T-cell (primary cell): ENCODE data around the gene IFNW1. TPM values are rescaled to one million over a fixed set of nuclear protein-coding genes. Genes with fewer than 3 reads are reported as not detected.
"Not testable (repeated sequence)": the region's sequence is repeated elsewhere in the genome, so short reads cannot be mapped to it uniquely, and the experiment has no call there.

ENCODE experiments used
- ATAC-seq, 4 experiments: fragments of 200-7000 bp in 3 of 4; fragments of 150-1000 bp in 1 of 4; cut with Tn5 transposase; replicated peaks in 1 of 4; 1 replicate in 3 of 4; 2 replicates in 1 of 4; pipeline ENCODE4 v1.10.0; 2021; ENCODE audit warnings: moderate library complexity in 3 of 4, mild to moderate bottlenecking in 2 of 4, moderate number of reproducible peaks in 1 of 4
- CTCF ChIA-PET, 2 donors: fragments of 300-600 bp; sonication (Branson Sonifier 250); formaldehyde crosslinking; loops; one replicate each; lab custom pipeline; 2022; ENCODE audit warnings: antibody characterized with exemption in 2 of 2; lab: Charles Lee
- POLR2A ChIA-PET, 2 donors: fragments of 300-600 bp; sonication (Branson Sonifier 250); formaldehyde crosslinking; loops; one replicate each; lab custom pipeline; 2022; ENCODE audit warnings: antibody characterized with exemption in 2 of 2; lab: Charles Lee
- DNase-seq, 35 experiments: peaks; one replicate each; pipeline versions ENCODE4 v3.0.0 to v3.0.0-alpha.2; 2013 to 2023
- H3K27ac ChIP-seq: one replicate; pipeline ENCODE4 v1.5.1; 2013; ENCODE audit warnings: low read length
- H3K27me3 ChIP-seq, 2 experiments: replicated peaks in 1 of 2; 1 replicate in 1 of 2; 2 replicates in 1 of 2; pipeline versions ENCODE4 v1.6.1 to v1.7.0; 2013; ENCODE audit warnings: low read length in 1 of 2, mixed read lengths in 1 of 2; ENCODE audit not compliant: control insufficient read depth in 2 of 2, insufficient read depth in 2 of 2; ENCODE audit errors: extremely low read depth in 1 of 2
- H3K36me3 ChIP-seq, 2 donors: 1 replicate in 1 of 2; 2 replicates in 1 of 2; pipeline versions ENCODE4 v1.6.1 to v1.7.0; 2013; ENCODE audit warnings: low read length in 1 of 2; ENCODE audit not compliant: control insufficient read depth in 2 of 2, insufficient read depth in 1 of 2; ENCODE audit errors: extremely low read depth in 1 of 2
- H3K4me1 ChIP-seq, 2 experiments: 1 replicate in 1 of 2; 2 replicates in 1 of 2; pipeline versions ENCODE4 v1.6.1 to v1.7.0; 2013; ENCODE audit warnings: low read length in 2 of 2, mixed read lengths in 1 of 2; ENCODE audit not compliant: insufficient read depth in 2 of 2, control insufficient read depth in 1 of 2; ENCODE audit errors: extremely low read depth in 1 of 2
- H3K4me3 ChIP-seq, 2 donors: 1 replicate in 1 of 2; 2 replicates in 1 of 2; pipeline versions ENCODE4 v1.5.1 to v1.7.0; 2013; ENCODE audit warnings: mild to moderate bottlenecking in 2 of 2, low read length in 1 of 2, moderate library complexity in 1 of 2; ENCODE audit not compliant: control insufficient read depth in 1 of 2; ENCODE audit errors: extremely low read depth in 1 of 2
- H3K9me3 ChIP-seq: 2 replicates; pipeline ENCODE4 v1.7.0; 2013
- H3K27ac Mint-ChIP-seq, 2 donors: one replicate each; pipeline ENCODE4 v1.8.0; 2020 to 2021; ENCODE audit warnings: mild to moderate bottlenecking in 2 of 2, mixed read lengths in 2 of 2
- H3K27me3 Mint-ChIP-seq, 2 donors: one replicate each; pipeline ENCODE4 v1.8.0; 2021 to 2022; ENCODE audit warnings: mixed read lengths in 2 of 2
- H3K36me3 Mint-ChIP-seq: one replicate; pipeline ENCODE4 v1.8.0; 2021; ENCODE audit warnings: mixed read lengths
- H3K4me1 Mint-ChIP-seq, 3 donors: one replicate each; pipeline ENCODE4 v1.8.0; 2020 to 2022; ENCODE audit warnings: mixed read lengths in 3 of 3, mild to moderate bottlenecking in 1 of 3
- H3K4me3 Mint-ChIP-seq, 3 donors: one replicate each; pipeline ENCODE4 v1.8.0; 2020 to 2022; ENCODE audit warnings: mild to moderate bottlenecking in 3 of 3, mixed read lengths in 3 of 3, moderate library complexity in 3 of 3
- H3K9me3 Mint-ChIP-seq, 3 donors: one replicate each; pipeline ENCODE4 v1.8.0; 2020 to 2022; ENCODE audit warnings: mixed read lengths in 3 of 3
- WGBS: methylation state at CpG from one replicate; pipeline ENCODE4 v1.1.5; 2013; ENCODE audit warnings: missing lambda C conversion rate; ENCODE audit not compliant: insufficient coverage; 5-methylcytosine and 5-hydroxymethylcytosine counted together
- total RNA-seq, 35 experiments: library from RNA in 6 of 35; stranded (reverse) in 6 of 35; fragments of 120-200 nt in 1 of 35; gene quantifications; one replicate each; pipeline versions ENCODE4 v1.2.1 to v1.2.4 and lab custom pipeline; 2013 to 2026

The IFNW1 gene
- total RNA-seq (not detected), total RNA-seq (lab: John Stamatoyannopoulos, UW) (0 to 0.09 (median 0) reads per million in 29 experiments)
- total RNA-seq (2013): not detected

DNA sequence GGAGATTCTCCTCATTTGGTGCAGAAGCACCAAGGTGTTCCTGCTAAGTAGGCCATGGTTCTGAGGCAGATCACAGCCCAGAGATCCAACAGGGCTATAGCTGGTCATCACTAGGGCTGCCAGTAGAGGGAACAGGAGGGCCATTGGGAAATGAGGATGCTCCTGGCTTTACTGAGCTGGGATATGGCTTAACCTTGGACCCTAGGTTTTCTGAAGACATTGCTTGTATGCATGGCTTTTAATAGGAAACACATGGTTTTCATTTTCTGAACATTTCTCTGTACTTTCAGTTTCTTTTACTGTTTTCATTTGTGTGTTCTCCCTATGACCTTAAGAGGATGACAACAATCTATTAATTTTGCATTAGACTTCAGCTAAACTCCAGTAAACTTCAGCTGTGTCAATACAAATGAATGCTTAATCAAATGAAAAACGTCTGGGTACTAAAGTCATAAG, at the start of gene IFNW1:
TSS of gene IFNW1 (minus strand) at position 406 of the 456 bp plus-strand sequence. CDS start at position 144, 262 bp downstream.
- Histone ChIP-seq H3K27ac (no peak within 1 kb of the TSS), H3K4me3 (no peak within 1 kb of the TSS), H3K9me3 (no peaks in the 10 kb centered on the region), H3K27me3 (no peaks in the 10 kb centered on the region), H3K36me3 (no peaks in the 10 kb centered on the region), H3K4me1 (peaks cover 0 to 7% of the 10 kb centered on the region in 2 experiments)
- Mint-ChIP-seq H3K27ac (no peak within 1 kb of the TSS), H3K9me3 (no peaks in the 10 kb centered on the region), H3K27me3 (no peaks in the 10 kb centered on the region), H3K4me3 (no peak within 1 kb of the TSS), H3K4me1 (peaks cover 20 to 33% (median 22%) of the 10 kb centered on the region in 3 donors), H3K36me3 (no peaks in the 10 kb centered on the region)
- ATAC-seq (no peak), DNase-seq (no peak)
- ChIA-PET POLR2A (no interaction called here), CTCF (interaction anchor here in 1 of 2 donors (0.6 kb wide), 1 partner anchor 908 kb away, joined by 3 read pairs; no protein-coding TSS in a partner anchor)
- WGBS: no CpG with 5 or more reads among the region's 1 CpG

DNA sequence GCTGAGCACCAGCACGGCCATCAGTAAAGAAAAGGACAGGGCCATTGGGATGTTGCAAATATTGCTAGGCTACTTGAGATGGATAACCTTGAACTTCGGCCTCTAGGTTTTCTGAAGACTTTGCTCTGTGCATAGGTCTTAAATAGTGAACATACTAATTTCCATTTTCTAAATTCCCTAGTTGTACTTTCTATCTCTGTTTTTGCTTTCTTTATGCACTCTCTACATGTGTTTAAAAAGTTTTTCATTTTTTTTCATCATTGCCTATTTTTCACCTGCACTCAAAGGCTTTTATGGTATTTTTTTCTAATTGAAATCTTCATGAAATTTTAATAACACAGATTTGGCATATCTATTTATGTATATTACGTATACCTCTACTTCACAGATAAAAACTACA, 45.9 kb upstream of the IFNW1 start, which contains the start of gene IFNA4:
TSS of gene IFNA4 (minus strand) at position 101 of the 400 bp plus-strand sequence. CDS start at position 45, 56 bp downstream.
- CTCF ChIA-PET, H3K27ac ChIP-seq, H3K27me3 ChIP-seq, H3K27ac Mint-ChIP-seq, H3K9me3 ChIP-seq, H3K27me3 Mint-ChIP-seq, ATAC-seq, H3K4me3 Mint-ChIP-seq, H3K9me3 Mint-ChIP-seq, H3K36me3 Mint-ChIP-seq, DNase-seq, H3K36me3 ChIP-seq, H3K4me1 ChIP-seq, POLR2A ChIA-PET, H3K4me3 ChIP-seq: not testable (repeated sequence)
- peaks cover 6 to 14% (median 8%) of the 10 kb centered on the region in 3 donors for H3K4me1 Mint-ChIP-seq
- WGBS: no CpG with 5 or more reads among the region's 3 CpGs

DNA sequence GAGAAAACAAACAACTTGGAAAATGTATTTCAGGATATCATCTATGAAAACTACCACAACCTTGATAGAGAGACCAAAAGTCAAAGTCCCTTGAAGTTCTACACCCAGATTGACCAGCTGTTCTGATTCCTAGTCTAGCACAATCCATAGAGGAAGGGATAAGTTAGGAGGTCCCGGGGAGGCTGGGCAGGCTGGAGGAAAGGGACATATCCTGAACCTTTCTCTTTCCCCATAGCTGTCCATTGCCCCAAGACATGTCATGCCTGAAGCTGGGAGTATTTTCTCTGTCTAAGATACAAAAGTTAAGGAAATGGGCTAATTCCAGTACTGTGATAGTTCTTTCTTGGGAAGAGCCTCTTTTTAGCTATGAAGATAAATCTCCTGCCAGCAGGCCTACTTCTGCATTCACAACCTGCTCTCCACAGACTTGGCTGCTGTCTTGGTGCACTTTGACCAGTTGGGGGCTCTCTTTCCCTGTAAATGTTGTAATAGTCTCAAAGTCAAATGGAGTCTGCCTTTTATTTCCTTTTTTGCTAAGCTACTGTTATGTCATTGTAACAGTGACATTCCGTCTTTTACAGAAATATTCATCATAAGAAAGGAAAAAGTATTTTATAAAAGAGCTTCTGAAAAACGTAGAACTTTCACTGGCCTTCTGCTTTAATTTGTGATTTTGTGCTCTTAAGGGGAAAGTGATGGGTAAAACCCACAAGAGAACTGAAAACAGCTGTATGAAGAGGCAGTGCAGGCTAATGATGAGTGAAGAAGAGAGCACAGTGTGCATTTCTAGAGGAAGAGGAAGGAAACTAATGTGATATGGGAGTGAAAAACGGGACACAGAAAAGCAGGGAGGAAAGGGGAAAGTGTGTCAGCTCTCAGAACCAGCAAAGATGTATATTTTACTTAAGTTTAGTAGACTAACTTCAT, 41.4 kb upstream of the IFNW1 start:
- Mint-ChIP-seq H3K27ac (peak overlapping the region; percentile 6 to 62), H3K4me1 (peaks cover 6 to 14% (median 8%) of the 10 kb centered on the region in 3 donors), H3K4me3 (peak overlapping the region in 1 of 3 donors; percentile 2)
- not testable (repeated sequence) for H3K36me3 Mint-ChIP-seq, H3K27ac ChIP-seq, H3K9me3 Mint-ChIP-seq, H3K4me3 ChIP-seq, H3K4me1 ChIP-seq, H3K27me3 Mint-ChIP-seq, H3K36me3 ChIP-seq, H3K27me3 ChIP-seq, H3K9me3 ChIP-seq
- POLR2A ChIA-PET: interaction anchor here in 1 of 2 donors (0.6 kb wide), 1 partner anchor 397 kb away, joined by 6 read pairs; no protein-coding TSS in a partner anchor
- CTCF ChIA-PET: interaction anchor here (0.6 to 2.1 kb wide), 14 partner anchors 9 to 1255 kb away, joined by 3 to 6 read pairs (median 4); no protein-coding TSS in a partner anchor
- DNase-seq (peak in 10 of 35 experiments; percentile 3 to 39 (median 16)), ATAC-seq (peak; percentile 61 to 85 (median 80))
- whole genome bisulfite sequencing: no CpG with 5 or more reads among the region's 4 CpGs

DNA sequence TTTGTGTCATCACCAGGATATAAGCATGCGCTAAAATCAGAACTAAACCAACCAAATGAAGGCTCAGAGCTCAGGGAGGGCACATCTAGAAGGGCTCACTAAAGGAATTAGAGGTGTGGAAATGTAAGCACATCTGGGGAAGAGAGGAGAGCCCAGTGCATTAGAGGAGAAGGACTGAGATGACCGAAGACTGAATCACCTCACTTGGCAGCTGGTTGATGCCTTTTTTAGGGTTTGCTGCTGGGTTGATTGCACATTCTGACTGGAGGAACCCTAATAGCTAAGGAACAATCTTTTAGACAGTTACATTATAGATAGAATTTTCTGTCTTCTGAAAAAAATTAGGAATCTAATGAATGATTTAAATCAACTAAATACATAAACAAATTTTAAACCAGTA, 33.0 kb upstream of the IFNW1 start:
- ChIA-PET CTCF (interaction anchor here in 1 of 2 donors (1.3 kb wide), 1 partner anchor 8 kb away, joined by 6 read pairs; no protein-coding TSS in a partner anchor), POLR2A (no interaction called here)
- Histone ChIP-seq H3K4me1 (no peaks in the 10 kb centered on the region), H3K4me3 (no peak overlapping the region), H3K27ac (no peak overlapping the region), H3K9me3 (no peaks in the 10 kb centered on the region), H3K27me3 (no peaks in the 10 kb centered on the region), H3K36me3 (no peaks in the 10 kb centered on the region)
- DNase-seq: no peak
- Mint-ChIP-seq H3K9me3 (no peaks in the 10 kb centered on the region), H3K27me3 (peaks cover 0 to 5% of the 10 kb centered on the region in 2 donors), H3K4me3 (no peak overlapping the region), H3K27ac (no peak overlapping the region), H3K36me3 (no peaks in the 10 kb centered on the region), H3K4me1 (no peaks in the 10 kb centered on the region)
- no CpG with 5 or more reads among the region's 2 CpGs for WGBS
- no peak for ATAC-seq

DNA sequence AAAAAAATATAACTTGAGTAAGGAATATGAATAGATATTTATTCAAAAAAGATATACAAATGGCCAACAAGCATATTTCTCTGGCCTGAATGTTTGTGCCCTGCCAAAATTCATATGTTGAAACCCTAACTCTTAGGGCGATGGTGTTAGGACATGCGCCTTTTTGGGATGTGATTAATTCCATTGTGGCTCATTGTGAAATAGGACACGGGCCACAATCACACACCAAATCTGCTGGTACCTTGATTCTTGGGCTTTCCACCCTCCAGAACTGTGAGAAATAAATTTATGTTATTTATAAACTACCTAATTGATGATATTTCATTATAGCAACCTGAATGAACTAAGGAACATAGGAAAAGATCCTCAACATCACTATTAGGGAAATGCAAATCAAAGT, 30.5 kb upstream of the IFNW1 start:
- Histone ChIP-seq H3K27ac (no peak overlapping the region), H3K4me1 (no peaks in the 10 kb centered on the region), H3K36me3 (no peaks in the 10 kb centered on the region), H3K9me3 (no peaks in the 10 kb centered on the region), H3K4me3 (no peak overlapping the region), H3K27me3 (no peaks in the 10 kb centered on the region)
- no peak overlapping the region for H3K27ac Mint-ChIP-seq
- no peak for ATAC-seq
- DNase-seq: no peak
- H3K9me3 Mint-ChIP-seq: no peaks in the 10 kb centered on the region
- no CpG with 5 or more reads among the region's 3 CpGs for WGBS
- H3K4me1 Mint-ChIP-seq: no peaks in the 10 kb centered on the region
- no peak overlapping the region for H3K4me3 Mint-ChIP-seq
- H3K36me3 Mint-ChIP-seq: no peaks in the 10 kb centered on the region
- H3K27me3 Mint-ChIP-seq: peaks cover 0 to 5% of the 10 kb centered on the region in 2 donors
- ChIA-PET POLR2A (no interaction called here), CTCF (no interaction called here)

DNA sequence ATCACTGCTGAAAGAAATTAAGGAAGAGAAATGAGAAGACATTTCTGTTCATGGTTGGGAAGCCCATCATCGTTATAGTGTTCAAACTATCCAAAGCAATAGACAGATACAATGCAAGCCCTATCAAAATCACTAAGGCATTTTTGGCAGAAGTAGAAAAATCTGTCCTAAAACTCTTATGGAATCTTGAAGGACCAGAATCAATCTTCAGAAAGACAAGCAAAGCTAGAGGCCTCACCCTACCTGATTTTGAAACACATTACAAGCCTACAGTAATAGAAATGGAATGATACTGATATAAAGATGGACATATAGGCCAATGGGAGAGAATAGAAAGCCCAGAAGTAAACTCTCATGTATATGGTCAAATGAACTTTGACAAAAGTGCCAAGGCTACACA, 29.7 kb upstream of the IFNW1 start:
- POLR2A ChIA-PET: no interaction called here
- WGBS: no CpG with 5 or more reads among the region's 1 CpG
- Mint-ChIP-seq H3K4me1 (no peaks in the 10 kb centered on the region), H3K27me3 (peaks cover 0 to 4% of the 10 kb centered on the region in 2 donors), H3K9me3 (no peaks in the 10 kb centered on the region), H3K27ac (no peak overlapping the region), H3K36me3 (no peaks in the 10 kb centered on the region), H3K4me3 (no peak overlapping the region)
- no peaks in the 10 kb centered on the region for H3K4me1 ChIP-seq
- H3K27me3 ChIP-seq: no peaks in the 10 kb centered on the region
- ATAC-seq: no peak
- no peaks in the 10 kb centered on the region for H3K9me3 ChIP-seq
- H3K4me3 ChIP-seq: no peak overlapping the region
- CTCF ChIA-PET: no interaction called here
- no peaks in the 10 kb centered on the region for H3K36me3 ChIP-seq
- DNase-seq: no peak
- H3K27ac ChIP-seq: no peak overlapping the region
